Stimulated activated CD8-positive, alpha-beta memory T cell treated with anti-CD3 and anti-CD28 coated beads, Interleukin-4, amount 100 ng/mL, for 48 hours (primary cell): ENCODE results near the gene GFOD1.

Source experiments
- DNase-seq: peaks from one replicate; pipeline ENCODE4 v3.0.0-alpha.2; 2020

The GFOD1 gene

DNA sequence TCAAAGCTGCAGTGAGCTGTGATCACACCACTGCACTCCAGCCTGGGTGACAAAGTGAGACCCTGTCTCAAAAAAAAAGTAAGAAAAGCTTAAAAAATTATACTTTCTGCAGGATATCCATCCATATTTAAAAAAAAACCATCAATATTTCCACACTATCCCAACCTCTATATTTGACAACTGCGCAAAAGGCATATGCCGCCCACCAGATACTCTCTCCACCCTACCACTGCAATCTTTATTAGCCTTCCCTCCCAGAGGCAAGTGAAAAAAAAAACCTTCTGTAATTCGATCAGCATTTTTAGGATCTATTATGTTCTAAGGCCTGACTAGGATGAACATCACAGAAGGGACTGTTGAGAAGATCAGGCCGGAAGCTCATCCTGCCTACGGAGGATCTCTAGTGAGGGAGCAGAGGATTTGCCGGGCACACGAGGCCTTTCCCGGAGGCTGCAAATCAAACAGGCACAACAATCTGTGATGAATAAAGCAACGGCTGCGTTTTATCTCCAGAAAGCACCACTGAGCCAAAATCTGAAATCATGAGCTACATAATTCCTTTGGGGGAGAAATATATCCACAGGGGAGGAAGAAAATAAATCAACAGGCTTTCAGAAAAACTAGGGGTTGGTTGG is 65.9 kb downstream of the GFOD1 start:
- DNase-seq: no peak

DNA sequence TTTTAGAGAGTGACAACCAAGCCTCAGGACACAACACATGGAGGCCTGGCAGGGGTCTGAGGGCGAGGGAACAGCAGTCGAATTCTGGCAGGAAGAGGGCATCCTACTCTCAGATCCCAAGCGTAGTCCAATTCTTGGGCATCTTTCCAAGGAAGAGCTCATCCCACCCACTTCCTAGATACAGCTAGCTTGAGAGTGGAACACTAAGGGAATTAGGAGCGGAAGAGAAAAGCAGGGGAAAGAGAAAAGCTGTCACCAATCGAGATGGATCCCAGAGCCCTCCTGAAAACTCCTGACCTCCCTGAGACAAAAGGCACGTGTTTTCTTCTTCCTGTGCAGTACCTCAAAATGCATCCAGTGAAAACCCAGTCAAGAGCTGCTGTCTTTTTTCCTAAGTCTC is 67.1 kb downstream of the GFOD1 start:
- no peak for DNase-seq

- no peak for DNase-seq
Measured at GRCh38 chr6:13419422-13420195, 67.8 kb downstream of the GFOD1 start.

DNA sequence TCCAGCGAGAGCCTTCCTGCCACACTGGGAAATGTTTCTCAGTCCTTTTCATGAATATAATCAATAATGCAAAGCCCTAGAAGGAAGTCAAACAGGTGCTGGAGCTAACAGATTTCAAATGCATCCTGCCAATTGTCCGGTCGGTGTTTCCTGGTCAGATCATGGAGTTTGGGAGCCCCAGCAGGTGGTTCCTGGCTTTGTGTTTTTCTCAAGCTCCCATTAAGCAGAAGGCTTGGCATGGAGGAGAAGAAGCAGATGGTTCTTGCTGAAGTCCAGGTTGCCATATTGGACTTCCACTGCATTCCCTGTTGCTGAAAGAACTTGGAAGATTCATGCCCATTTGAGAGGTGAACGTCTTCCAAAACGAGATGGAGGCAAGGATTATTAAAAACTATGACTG is 68.6 kb downstream of the GFOD1 start:
- no peak for DNase-seq

DNA sequence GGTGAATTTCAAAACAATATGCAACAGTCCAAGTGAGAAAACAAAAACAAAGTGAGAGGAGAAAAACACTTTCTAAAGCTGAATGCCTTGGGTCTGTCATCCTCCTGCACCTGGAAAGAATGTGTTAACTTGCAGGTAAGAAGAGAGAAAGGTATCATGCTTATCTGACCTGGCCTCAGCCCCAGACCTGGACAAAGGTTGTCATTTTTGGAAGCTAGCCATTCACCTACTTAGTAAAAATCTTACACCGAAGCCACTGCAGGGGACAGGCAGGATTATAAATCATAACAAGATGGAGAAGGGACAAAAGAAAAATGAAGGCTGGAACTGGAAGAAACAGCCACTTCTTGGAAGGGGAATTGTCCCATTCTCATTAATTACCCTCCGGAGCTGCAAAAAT is 69.4 kb downstream of the GFOD1 start:
- DNase-seq: no peak

GRCh38 chr6:13417431-13417830 is 70.0 kb downstream of the GFOD1 start:
- no peak for DNase-seq

DNA sequence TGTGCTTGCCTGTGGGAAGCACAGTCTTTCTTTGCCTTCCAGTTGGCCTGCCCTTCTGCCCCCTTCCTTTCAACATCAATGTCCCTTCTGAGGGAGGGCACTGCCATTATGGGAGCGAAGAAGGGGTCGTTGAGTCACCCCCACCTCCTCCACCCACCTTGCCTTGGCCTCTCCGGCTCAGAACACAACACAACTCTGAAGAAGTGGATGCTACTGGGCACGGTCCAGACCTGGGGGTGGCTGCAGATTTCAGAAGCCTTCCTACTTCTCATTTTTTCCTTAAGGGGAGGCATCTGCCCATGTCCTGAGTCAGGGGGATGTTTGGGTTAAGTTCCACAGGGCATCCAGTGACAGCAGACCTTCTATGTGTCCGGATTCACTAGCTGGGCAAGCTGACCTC is 72.1 kb downstream of the GFOD1 start:
- DNase-seq: no peak

DNA sequence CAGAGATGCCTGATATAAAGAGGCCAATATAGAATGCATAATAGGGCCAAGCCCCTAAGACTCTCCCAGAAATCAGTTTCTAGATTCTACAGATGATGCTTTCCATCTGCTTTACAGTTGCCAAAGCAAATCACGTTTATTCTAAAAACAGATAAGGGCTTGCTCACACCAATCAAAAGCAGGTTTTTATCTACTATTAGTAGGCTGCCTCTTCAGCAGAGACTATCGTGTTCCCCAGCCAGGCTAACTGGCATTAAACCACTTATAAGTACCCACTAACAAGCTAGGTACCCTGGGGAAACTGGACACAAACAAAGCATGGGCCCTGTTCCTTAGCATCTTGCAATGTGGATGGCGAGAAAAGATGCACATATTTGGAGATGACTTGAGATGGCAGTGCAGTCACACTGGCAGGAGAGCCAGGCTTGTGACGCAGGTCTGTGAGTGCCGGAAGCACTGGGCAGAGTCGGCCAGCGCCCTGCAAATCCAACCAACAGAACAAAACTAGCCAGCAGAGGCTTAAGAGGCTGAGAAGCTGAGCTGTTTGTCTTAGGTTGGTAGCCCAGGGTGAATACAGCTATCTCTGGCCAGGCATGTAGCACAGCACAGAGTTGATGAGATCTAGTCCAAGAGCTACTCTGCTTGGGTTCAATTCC is 73.4 kb downstream of the GFOD1 start:
- DNase-seq: no peak

DNA sequence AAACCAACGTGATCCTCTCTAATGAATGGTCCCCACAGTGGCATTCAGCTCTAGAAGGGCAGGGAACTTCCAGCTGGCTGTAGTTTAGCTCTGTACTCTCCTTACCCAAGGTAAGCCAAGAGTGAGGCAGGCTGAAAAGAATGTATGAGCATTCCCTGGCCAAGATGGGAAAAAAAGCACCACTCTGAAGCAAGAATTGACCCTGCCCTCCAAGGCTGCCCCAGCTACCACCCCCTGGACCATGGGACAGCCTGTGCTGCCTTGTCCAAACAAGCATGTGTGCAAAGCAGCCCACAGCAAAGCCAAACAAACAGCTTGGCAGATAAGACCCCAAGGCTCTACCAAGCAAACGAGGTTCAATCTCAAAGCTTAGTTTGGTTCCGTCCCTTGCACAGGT is 73.9 kb downstream of the GFOD1 start:
- DNase-seq: no peak

DNA sequence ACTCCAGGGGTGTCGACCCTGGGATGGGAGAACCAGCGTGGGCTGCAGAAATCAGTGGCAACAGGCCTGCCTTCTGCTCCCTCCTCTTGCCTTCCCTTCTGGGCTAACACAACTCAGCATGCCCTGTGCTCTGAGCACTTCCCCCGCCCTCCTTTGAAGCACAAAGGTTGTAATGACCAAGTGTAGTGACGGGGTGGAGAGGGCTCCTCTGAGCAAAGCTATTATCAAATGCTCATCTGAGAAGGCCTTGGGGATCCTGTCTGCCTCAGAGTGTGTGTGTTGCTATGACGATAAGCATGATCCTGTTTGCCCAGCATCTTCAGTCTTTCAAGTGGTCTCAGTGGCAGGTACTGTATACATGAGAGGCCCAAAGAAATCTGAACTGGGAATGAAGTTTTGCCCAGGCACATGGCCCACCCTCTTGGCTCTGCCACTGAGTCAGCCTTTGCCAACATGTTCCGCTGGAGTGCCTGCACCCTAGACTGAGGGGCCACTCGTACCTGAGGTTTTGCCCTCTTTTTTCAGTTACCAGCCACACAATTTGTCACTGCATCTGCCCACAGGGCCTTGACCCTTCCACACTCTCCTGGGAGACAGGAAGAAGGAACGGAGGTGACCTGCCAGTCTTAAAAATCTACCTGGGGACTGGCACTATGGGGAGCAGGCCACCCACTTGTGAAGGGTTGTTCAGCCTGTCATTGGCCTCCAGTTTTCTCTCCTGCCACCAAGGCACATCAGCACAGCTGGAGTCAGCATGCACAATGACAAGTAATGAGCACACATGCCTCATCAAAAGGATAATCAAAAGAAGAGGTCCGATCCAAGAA is 74.5 kb downstream of the GFOD1 start:
- no peak for DNase-seq

DNA sequence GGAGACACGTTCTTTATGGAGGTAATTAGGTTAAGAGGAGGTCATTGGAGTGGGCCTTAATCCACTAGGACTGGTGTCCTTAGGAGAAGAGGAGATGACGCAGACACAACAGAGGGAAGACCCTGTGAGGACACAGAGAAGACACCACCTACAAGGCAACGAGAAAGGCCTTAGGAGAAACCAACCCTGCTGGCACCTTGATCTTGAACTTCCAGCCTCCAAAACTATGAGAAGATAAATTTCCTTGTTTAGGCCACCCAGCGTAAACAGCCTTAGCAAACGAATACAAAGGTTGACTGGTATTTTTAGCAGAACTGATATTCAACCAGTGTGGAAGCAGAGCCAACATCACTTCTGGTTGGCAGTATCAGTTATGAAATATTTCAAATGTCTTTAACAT is 75.2 kb downstream of the GFOD1 start:
- DNase-seq: no peak

- DNase-seq: no peak
Measured at GRCh38 chr6:13411484-13411883, 75.9 kb downstream of the GFOD1 start.

GRCh38 chr6:13409991-13410390 is 77.4 kb downstream of the GFOD1 start:
- no peak for DNase-seq

DNA sequence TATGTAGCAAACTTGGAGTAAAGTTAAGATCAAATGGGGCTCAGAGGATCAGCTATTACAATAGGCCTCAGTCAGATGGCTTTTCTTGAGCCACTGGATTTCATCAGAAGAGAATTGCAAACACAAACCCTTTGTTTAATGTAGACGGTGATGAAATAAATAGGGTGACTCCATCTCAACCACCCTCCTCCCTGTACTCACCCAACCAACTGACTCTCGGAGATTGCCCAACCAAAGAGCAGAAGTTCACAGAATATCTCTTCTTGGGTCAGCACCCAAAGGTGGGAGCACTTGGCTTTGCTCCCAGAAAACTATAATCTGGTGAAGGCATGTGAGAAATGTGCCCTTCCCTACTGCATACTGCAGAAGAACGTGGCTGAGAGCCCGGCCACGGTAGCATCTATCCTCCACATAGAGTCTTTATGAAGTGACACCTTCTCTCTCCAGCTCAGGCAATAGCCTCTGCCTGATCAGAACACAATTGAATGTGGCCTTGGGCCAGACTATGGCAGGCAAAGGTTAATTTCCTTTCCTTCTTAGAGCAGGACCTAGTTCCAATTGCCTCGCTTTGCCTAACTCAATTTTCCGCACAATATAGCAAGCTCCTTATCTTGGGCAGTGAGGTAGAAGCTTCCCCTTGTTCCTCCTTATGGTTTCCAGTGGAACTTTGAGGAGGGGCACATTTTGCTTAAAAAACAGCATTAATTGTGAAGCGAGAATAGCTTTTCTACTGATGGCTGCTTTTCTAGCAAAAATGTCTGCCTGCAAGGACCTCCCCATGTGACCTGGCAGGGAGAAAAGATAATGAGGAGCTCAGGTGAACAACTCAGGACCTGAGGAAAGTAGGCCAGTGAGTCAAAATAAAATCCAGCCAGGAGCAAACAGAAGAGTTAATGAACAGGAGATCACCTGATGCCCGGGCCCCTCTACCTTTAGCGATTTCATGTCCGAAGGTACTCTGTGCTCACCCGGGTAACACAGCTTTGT is 79.4 kb downstream of the GFOD1 start:
- no peak for DNase-seq

- no peak for DNase-seq
Measured at GRCh38 chr6:13407368-13407708, 80.1 kb downstream of the GFOD1 start.

DNA sequence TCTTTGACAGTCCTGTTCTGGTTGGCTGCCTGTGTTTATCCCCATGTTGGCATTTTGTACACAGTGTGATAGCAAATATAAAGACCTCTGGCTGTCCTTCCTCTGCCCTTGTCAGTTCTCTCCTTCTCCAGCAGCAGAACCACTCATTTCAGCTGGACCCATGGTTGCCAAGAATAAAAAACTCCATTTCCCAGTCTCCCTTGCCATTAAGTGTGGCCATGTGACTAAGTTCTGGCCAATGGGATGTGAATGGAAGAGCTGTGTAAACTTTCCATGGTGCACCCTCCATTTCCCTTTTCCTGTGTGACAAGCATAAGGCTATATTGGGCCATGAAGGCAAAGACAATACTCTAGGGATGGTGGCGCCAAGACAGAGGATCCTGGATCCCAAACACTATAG is 80.6 kb downstream of the GFOD1 start:
- DNase-seq: no peak

DNA sequence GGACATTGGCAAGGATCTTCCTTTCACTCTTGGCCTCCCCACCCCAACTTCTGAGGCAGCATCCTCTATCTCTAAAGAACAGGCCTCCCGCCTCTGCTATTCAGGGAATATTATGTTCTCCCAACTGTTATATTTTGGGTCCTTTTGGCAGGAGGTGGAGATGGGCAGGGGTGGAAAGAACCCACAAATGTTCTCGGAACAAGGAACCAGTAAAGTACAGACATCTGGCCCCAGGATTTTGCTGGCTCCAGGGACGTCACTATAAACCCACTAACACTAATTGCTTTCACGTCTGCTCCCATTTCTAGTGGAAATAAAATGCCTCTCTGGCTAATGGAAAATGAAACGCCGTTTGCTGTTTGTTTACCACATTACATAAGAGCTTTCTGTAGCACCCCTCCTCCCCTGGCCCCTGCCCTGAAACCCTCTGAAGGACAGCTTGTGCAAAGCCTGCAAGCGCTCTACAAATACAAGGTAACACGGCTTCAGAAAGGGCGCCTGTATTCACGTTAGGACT is 81.4 kb downstream of the GFOD1 start:
- no peak for DNase-seq

DNA sequence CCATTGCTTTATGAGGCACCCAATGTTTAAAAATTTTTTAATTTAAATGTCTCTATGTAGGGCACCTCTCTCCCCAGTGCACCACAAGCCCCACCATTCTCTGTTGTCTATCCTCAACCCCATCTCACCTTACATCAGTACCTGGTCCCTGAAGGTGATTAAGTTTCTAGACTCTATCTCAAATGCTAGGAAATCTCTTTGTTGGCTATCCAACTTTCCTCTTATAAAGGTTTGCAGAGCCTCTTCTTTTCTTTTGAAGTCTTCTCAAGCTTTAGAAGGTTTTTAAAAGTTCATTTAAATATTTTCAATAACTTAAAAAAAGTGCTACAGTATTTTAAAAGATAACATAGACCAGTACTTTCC is 82.5 kb downstream of the GFOD1 start:
- DNase-seq: no peak

DNA sequence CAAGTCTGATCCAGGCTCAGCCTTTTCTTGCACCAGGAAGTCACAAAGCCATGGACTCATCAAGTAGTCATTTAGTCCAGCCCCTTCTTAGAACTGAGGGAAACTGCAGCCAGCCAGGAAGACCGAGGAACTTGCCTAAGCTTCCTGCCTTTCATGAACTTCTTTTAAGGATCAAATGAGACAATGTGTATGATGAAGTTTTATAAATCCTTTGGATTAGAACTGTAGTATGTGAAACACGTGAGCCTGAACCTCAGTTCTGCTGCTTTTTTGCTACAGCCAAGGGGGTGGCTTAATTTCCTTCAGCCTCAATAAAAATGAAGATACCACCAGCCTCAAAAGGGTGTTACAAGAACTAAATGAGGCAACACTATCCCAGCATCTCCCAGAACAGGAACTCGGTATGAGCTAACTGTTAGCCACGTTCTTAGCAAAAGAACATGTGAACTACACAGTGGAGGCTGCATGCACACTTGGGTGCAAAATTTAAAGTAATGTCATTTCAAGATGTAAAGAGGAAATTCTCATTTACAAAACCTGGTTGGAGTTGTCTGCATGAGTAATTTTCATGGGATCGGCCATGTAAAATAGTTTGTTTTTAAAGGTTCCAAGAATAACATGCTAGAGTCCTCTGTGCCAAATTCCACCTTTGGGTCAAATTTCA is 83.0 kb downstream of the GFOD1 start:
- no peak for DNase-seq

GRCh38 chr6:13402711-13403110 is 84.7 kb downstream of the GFOD1 start:
- DNase-seq: no peak

DNA sequence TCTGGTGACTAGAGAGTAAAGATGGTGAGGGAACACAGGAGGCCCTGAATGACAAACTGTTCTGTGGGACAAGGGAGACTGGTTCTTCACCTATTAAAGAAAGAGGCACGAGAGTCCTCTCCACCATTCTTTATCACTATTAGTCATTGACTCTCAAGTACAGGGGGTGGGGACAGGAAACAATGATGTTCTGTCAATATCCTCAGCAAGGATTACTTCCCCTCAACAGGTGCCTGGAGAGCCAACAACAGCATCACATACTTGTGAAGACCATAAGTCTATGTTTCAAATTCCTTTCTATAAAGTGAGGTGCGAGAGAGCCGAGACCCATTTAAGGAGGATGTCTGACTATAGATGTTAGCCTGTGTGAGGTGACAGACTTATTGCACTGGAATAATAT is 86.6 kb downstream of the GFOD1 start:
- no peak for DNase-seq
